HEK293 (cell line): ENCODE results near the gene SBF1.

ENCODE experiments used
- CTCF ChIA-PET: fragments of 350-600 bp; formaldehyde crosslinking; extraction: SDS; loops from one replicate; lab custom pipeline; 2021; ENCODE audit warnings: antibody characterized with exemption; lab: Yijun Ruan, JAX
- POLR2A ChIA-PET: fragments of 300-600 bp; formaldehyde crosslinking; extraction: SDS; loops from one replicate; lab custom pipeline; 2020; ENCODE audit warnings: antibody characterized with exemption, inconsistent platforms; lab: Yijun Ruan, JAX
- H3K27ac ChIP-seq: fragments of 200-500 bp; sonication (Bioruptor generic); 2 replicates; pipeline ENCODE4 v1.5.1; 2014; ENCODE audit warnings: low read depth, low read length, control low read depth, inconsistent platforms; ENCODE audit errors: extremely low read depth
- H3K36me3 ChIP-seq, 2 experiments: fragments of 200-500 bp in 1 of 2; sonication (Bioruptor generic) in 1 of 2; 1 replicate in 1 of 2; 2 replicates in 1 of 2; pipeline ENCODE4 v1.5.1; 2014 to 2017; ENCODE audit warnings: inconsistent platforms in 2 of 2, low read length in 2 of 2; ENCODE audit not compliant: control insufficient read depth in 2 of 2, insufficient read depth in 1 of 2
- H3K4me1 ChIP-seq: fragments of 200-500 bp; sonication (Bioruptor generic); 2 replicates; pipeline ENCODE4 v1.5.1; 2014; ENCODE audit warnings: mild to moderate bottlenecking, low read length, inconsistent platforms; ENCODE audit not compliant: control insufficient read depth, insufficient read depth
- H3K4me3 ChIP-seq: 2 replicates; pipeline ENCODE4 v1.5.1; 2011; ENCODE audit warnings: low read depth, mild to moderate bottlenecking, control low read depth, low read length, moderate library complexity
- H3K9me3 ChIP-seq: fragments of 200-500 bp; sonication (Bioruptor generic); 2 replicates; pipeline ENCODE4 v1.5.1; 2014; ENCODE audit warnings: low read depth, low read length, inconsistent platforms; ENCODE audit not compliant: control insufficient read depth, insufficient read depth
- EGR2 ChIP-seq: fragments of 450-650 bp; formaldehyde crosslinking; IDR thresholded peaks from 2 replicates; pipeline ENCODE4 v1.5.1; 2016; ENCODE audit warnings: low read depth, missing biosample characterization, missing genetic modification characterization
- KLF1 ChIP-seq: fragments of 450-650 bp; formaldehyde crosslinking; IDR thresholded peaks from 2 replicates; pipeline ENCODE4 v1.5.1; 2016; ENCODE audit warnings: missing biosample characterization, missing genetic modification characterization
- SETDB1 ChIP-seq: IDR thresholded peaks from one replicate; pipeline ENCODE4 v1.6.1; 2017; ENCODE audit warnings: mild to moderate bottlenecking, low read length, moderate library complexity, mixed read lengths; ENCODE audit not compliant: insufficient read length
- ZFHX2 ChIP-seq: fragments of 450-650 bp; formaldehyde crosslinking; conservative IDR thresholded peaks from 2 replicates; pipeline ENCODE4 v1.5.1; 2016; ENCODE audit warnings: missing biosample characterization, missing genetic modification characterization
- ZNF10 ChIP-seq: fragments of 450-650 bp; formaldehyde crosslinking; IDR thresholded peaks from 2 replicates; pipeline ENCODE4 v1.5.1; 2017; ENCODE audit warnings: missing biosample characterization, missing genetic modification characterization
- ZNF175 ChIP-seq: fragments of 450-650 bp; formaldehyde crosslinking; IDR thresholded peaks from 2 replicates; pipeline ENCODE4 v1.5.1; 2016; ENCODE audit warnings: missing biosample characterization, missing genetic modification characterization
- ZNF202 ChIP-seq: fragments of 450-650 bp; formaldehyde crosslinking; IDR thresholded peaks from 2 replicates; pipeline ENCODE4 v1.5.1; 2016; ENCODE audit warnings: missing biosample characterization, missing genetic modification characterization, borderline replicate concordance
- ZNF37A ChIP-seq: fragments of 450-650 bp; IDR thresholded peaks from 2 replicates; pipeline ENCODE4 v1.5.1; 2018; ENCODE audit warnings: missing biosample characterization, missing genetic modification characterization
- ZNF561 ChIP-seq: fragments of 450-650 bp; IDR thresholded peaks from 2 replicates; pipeline ENCODE4 v1.5.1; 2018; ENCODE audit warnings: missing biosample characterization, missing genetic modification characterization, borderline replicate concordance
- ZNF654 ChIP-seq: fragments of 450-650 bp; formaldehyde crosslinking; IDR thresholded peaks from 2 replicates; pipeline ENCODE4 v1.5.1; 2016; ENCODE audit warnings: low read depth, missing biosample characterization, missing genetic modification characterization
- ZNF837 ChIP-seq: fragments of 450-650 bp; formaldehyde crosslinking; IDR thresholded peaks from 2 replicates; pipeline ENCODE4 v1.5.1; 2016; ENCODE audit warnings: missing biosample characterization, missing genetic modification characterization
- ZXDB ChIP-seq: fragments of 450-650 bp; formaldehyde crosslinking; IDR thresholded peaks from 2 replicates; pipeline ENCODE4 v1.5.1; 2016; ENCODE audit warnings: missing biosample characterization, missing genetic modification characterization
- TF ChIP-seq, protein P1 (sequence below): fragments of 450-650 bp; formaldehyde crosslinking; IDR thresholded peaks from 2 replicates; pipeline ENCODE4 v1.5.1; 2016; ENCODE audit warnings: missing biosample characterization, missing genetic modification characterization
- TF ChIP-seq, protein P2 (sequence below): fragments of 450-650 bp; formaldehyde crosslinking; IDR thresholded peaks from 2 replicates; pipeline ENCODE4 v1.5.1; 2016; ENCODE audit warnings: missing biosample characterization, missing genetic modification characterization
- TF ChIP-seq, protein P3 (sequence below): fragments of 450-650 bp; formaldehyde crosslinking; IDR thresholded peaks from 2 replicates; pipeline ENCODE4 v1.5.1; 2016; ENCODE audit warnings: missing biosample characterization, missing genetic modification characterization
- TF ChIP-seq, protein P4 (sequence below): fragments of 450-650 bp; formaldehyde crosslinking; IDR thresholded peaks from 2 replicates; pipeline ENCODE4 v1.5.1; 2016; ENCODE audit warnings: missing biosample characterization, missing genetic modification characterization
- TF ChIP-seq, protein P5 (sequence below): fragments of 450-650 bp; formaldehyde crosslinking; IDR thresholded peaks from 2 replicates; pipeline ENCODE4 v1.5.1; 2016; ENCODE audit warnings: missing biosample characterization, missing genetic modification characterization

Gene SBF1

DNA sequence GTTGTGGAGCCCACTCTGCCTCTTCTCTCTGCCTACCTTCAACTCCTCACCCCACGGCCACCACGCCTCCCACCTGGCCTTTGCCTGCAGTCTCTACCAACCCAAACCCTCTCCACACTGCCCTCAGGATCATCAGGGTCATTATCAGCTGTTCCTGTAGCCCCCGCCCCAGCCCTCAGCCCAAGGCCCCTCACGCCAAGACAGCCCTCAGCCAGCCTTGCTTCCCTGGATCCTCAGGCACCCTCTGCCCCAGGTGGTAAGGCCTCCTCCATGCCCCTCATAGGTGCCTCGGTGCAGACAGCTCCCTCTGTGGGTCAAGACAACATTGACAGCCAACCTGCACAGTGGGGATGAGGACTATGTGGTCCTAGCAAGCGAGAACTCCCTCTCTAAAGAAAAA, 1.7 kb downstream of the SBF1 start:
- Histone ChIP-seq H3K4me3 (no peak overlapping the region; the same call in 1 of the 2 replicates), H3K4me1 (peaks cover 27% of the 10 kb centered on the region), H3K36me3 (peaks cover 4 to 43% of the 10 kb centered on the region in 2 experiments; a peak in 2 of 3 replicates), H3K9me3 (no peaks in the 10 kb centered on the region), H3K27ac (peak overlapping the region; percentile 87; the same call in 1 of the 2 replicates)
- POLR2A ChIA-PET, result interaction anchor here (0.7 to 2.3 kb wide), 9 partner anchors 12 to 90 kb away, joined by 3 to 12 read pairs (median 4); partner anchors contain the start of genes LMF2, NCAPH2, SCO2 and SYCE3
- TF ChIP-seq ZNF202, result no peak
- TF ChIP-seq EGR2, result peak; percentile 84
- TF ChIP-seq, protein P1, sequence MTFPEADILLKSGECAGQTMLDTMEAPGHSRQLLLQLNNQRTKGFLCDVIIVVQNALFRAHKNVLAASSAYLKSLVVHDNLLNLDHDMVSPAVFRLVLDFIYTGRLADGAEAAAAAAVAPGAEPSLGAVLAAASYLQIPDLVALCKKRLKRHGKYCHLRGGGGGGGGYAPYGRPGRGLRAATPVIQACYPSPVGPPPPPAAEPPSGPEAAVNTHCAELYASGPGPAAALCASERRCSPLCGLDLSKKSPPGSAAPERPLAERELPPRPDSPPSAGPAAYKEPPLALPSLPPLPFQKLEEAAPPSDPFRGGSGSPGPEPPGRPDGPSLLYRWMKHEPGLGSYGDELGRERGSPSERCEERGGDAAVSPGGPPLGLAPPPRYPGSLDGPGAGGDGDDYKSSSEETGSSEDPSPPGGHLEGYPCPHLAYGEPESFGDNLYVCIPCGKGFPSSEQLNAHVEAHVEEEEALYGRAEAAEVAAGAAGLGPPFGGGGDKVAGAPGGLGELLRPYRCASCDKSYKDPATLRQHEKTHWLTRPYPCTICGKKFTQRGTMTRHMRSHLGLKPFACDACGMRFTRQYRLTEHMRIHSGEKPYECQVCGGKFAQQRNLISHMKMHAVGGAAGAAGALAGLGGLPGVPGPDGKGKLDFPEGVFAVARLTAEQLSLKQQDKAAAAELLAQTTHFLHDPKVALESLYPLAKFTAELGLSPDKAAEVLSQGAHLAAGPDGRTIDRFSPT (tag by site-specific recombination), result peak; percentile 49; the same call in 1 of the 2 replicates
- TF ChIP-seq, protein P2, sequence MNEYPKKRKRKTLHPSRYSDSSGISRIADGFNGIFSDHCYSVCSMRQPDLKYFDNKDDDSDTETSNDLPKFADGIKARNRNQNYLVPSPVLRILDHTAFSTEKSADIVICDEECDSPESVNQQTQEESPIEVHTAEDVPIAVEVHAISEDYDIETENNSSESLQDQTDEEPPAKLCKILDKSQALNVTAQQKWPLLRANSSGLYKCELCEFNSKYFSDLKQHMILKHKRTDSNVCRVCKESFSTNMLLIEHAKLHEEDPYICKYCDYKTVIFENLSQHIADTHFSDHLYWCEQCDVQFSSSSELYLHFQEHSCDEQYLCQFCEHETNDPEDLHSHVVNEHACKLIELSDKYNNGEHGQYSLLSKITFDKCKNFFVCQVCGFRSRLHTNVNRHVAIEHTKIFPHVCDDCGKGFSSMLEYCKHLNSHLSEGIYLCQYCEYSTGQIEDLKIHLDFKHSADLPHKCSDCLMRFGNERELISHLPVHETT, result no peak
- TF ChIP-seq, protein P3, sequence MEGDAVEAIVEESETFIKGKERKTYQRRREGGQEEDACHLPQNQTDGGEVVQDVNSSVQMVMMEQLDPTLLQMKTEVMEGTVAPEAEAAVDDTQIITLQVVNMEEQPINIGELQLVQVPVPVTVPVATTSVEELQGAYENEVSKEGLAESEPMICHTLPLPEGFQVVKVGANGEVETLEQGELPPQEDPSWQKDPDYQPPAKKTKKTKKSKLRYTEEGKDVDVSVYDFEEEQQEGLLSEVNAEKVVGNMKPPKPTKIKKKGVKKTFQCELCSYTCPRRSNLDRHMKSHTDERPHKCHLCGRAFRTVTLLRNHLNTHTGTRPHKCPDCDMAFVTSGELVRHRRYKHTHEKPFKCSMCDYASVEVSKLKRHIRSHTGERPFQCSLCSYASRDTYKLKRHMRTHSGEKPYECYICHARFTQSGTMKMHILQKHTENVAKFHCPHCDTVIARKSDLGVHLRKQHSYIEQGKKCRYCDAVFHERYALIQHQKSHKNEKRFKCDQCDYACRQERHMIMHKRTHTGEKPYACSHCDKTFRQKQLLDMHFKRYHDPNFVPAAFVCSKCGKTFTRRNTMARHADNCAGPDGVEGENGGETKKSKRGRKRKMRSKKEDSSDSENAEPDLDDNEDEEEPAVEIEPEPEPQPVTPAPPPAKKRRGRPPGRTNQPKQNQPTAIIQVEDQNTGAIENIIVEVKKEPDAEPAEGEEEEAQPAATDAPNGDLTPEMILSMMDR (tag by site-specific recombination), result peak; percentile 73
- TF ChIP-seq ZFHX2 (tag by site-specific recombination), result peak; percentile 62; the same call in 1 of the 2 replicates
- no peak for TF ChIP-seq ZNF561 (tag by site-specific recombination)
- CTCF ChIA-PET, result interaction anchor here (0.7 to 2.7 kb wide), 9 partner anchors 10 to 148 kb away, joined by 3 to 24 read pairs (median 4); partner anchors contain the start of genes MIOX and SCO2

DNA sequence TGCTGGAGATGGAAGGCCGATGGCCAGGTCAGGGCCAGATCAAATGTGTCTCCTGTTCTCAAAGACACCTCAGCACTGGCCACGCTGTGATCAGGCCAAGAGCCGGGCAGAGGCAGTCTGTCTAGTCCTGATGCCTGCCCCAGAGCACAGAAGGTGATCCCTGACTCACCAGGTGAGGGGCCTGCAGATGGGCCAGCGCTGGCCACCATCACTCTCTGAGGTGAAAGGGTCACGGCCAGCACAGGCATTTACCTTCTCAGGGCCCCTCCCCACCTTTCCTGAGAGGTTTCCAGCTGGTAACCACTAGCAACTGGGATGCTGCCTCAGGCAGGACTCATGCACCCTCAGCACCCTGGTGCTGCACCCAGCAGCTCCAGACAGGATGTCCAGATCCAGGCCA, 2.9 kb downstream of the SBF1 start:
- Histone ChIP-seq H3K36me3 (peaks cover 4 to 54% of the 10 kb centered on the region in 2 experiments; a peak in 2 of 3 replicates), H3K9me3 (no peaks in the 10 kb centered on the region), H3K27ac (no peak overlapping the region), H3K4me1 (peaks cover 27% of the 10 kb centered on the region), H3K4me3 (no peak overlapping the region)
- TF ChIP-seq ZXDB (tag by site-specific recombination), result no peak
- TF ChIP-seq ZNF10, result 0 out of 2 replicates have a peak, but pooled peaks have one; percentile 30
- TF ChIP-seq ZNF654 (tag by site-specific recombination), result no peak
- ChIA-PET POLR2A (interaction anchor here (0.9 to 2.3 kb wide), 2 partner anchors 12 to 36 kb away, joined by 3 to 8 read pairs; partner anchors contain the start of genes LMF2 and NCAPH2), CTCF (interaction anchor here (1.0 to 2.7 kb wide), 4 partner anchors 11 to 149 kb away, joined by 3 to 24 read pairs (median 4); partner anchors contain the start of gene SCO2)

DNA sequence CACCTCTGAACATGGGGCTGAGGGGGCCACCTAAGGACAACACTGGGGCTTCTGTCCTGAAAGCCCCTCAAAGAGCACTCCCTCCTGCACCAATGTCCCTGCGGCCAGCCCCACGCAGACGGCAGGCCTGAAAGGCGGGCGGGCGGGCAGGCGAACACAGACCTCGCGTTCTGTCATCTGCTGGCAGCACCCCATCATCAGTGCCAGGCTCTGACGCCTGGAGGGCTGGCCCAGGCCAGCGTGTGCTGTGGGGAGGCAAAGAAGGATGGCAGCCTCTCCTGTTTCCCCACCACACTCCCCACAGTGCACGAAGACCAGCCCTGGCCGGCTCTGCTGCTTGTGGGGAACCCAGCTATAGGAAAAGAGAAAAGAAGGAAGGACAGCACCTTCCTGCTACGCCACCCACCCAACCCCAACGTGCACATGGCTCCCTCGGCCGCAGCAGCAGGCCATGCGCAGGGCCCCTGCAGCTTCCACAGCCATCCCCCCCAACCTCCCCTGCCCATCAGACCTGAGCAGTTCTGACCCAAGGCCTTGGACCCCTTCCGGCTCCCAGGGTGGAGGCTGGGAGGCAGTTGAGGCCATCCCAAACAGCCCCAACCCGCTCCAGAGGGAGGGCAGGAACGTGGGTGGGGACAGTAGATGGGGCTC, 3.5 kb downstream of the SBF1 start:
- TF ChIP-seq ZNF837, result no peak
- TF ChIP-seq, protein P4, sequence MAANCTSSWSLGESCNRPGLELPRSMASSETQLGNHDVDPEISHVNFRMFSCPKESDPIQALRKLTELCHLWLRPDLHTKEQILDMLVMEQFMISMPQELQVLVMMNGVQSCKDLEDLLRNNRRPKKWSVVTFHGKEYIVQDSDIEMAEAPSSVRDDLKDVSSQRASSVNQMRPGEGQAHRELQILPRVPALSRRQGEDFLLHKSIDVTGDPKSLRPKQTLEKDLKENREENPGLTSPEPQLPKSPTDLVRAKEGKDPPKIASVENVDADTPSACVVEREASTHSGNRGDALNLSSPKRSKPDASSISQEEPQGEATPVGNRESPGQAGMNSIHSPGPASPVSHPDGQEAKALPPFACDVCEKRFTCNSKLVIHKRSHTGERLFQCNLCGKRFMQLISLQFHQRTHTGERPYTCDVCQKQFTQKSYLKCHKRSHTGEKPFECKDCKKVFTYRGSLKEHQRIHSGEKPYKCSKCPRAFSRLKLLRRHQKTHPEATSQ (tag by site-specific recombination), result no peak
- TF ChIP-seq ZFHX2 (tag by site-specific recombination), result peak; percentile 44; the same call in 1 of the 2 replicates
- peak; percentile 21; the same call in 1 of the 2 replicates for TF ChIP-seq KLF1 (tag by site-specific recombination)
- TF ChIP-seq, protein P5, sequence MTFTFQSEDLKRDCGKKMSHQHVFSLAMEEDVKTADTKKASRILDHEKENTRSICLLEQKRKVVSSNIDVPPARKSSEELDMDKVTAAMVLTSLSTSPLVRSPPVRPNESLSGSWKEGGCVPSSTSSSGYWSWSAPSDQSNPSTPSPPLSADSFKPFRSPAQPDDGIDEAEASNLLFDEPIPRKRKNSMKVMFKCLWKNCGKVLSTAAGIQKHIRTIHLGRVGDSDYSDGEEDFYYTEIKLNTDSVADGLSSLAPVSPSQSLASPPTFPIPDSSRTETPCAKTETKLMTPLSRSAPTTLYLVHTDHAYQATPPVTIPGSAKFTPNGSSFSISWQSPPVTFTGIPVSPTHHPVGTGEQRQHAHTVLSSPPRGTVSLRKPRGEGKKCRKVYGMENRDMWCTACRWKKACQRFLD (tag by site-specific recombination), result no peak
- no peak for TF ChIP-seq SETDB1
- no peak for TF ChIP-seq ZNF175 (tag by site-specific recombination)
- TF ChIP-seq ZNF37A (tag by site-specific recombination), result no peak
- 0 out of 2 replicates have a peak, but pooled peaks have one; percentile 7 for TF ChIP-seq EGR2
- ChIA-PET CTCF (interaction anchor here (1.6 to 2.7 kb wide), 2 partner anchors 26 to 54 kb away, joined by 16 to 24 read pairs; partner anchors contain the start of gene SCO2), POLR2A (interaction anchor here (1.3 to 2.1 kb wide), 2 partner anchors 30 to 37 kb away, joined by 3 to 9 read pairs; partner anchors contain the start of genes LMF2 and NCAPH2)
- no peak overlapping the region for H3K4me3 ChIP-seq
- H3K27ac ChIP-seq, result no peak overlapping the region
- H3K4me1 ChIP-seq, result peaks cover 27% of the 10 kb centered on the region
- H3K9me3 ChIP-seq, result no peaks in the 10 kb centered on the region
- peaks cover 4 to 61% of the 10 kb centered on the region in 2 experiments; a peak in 2 of 3 replicates for H3K36me3 ChIP-seq
